D721Med (cell line): ENCODE measurements around the gene WRNIP1.

ENCODE experiments used
- DNase-seq: peaks from one replicate; pipeline ENCODE4 v3.0.0; 2011; ENCODE audit warnings: low spot score; ENCODE audit not compliant: insufficient read length
- FAIRE-seq: peaks from 2 replicates; lab custom pipeline; 2011; peaks lifted over from hg19 to GRCh38; lab: Jason Lieb, UNC
- CTCF ChIP-seq: IDR thresholded peaks from 2 replicates; pipeline ENCODE4 v1.5.1; 2012; ENCODE audit warnings: mild to moderate bottlenecking, control low read depth; ENCODE audit not compliant: insufficient read depth; ENCODE audit errors: missing control alignments

The WRNIP1 gene

GRCh38 chr6:2792330-2793110, 27.3 kb downstream of the WRNIP1 start:
- TF ChIP-seq CTCF: no peak
- DNase-seq: no peak
- FAIRE-seq: no peak

GRCh38 chr6:2793534-2794151, 28.4 kb downstream of the WRNIP1 start:
- TF ChIP-seq CTCF: no peak
- DNase-seq: no peak
- FAIRE-seq: no peak

- no peak for FAIRE-seq
- TF ChIP-seq CTCF: no peak
- DNase-seq: no peak
Measured at GRCh38 chr6:2794171-2794730, 29.1 kb downstream of the WRNIP1 start.

GRCh38 chr6:2795162-2795561, 30.0 kb downstream of the WRNIP1 start:
- DNase-seq (no peak), FAIRE-seq (no peak)
- TF ChIP-seq CTCF: no peak

- FAIRE-seq (no peak), DNase-seq (no peak)
- no peak for TF ChIP-seq CTCF
Measured at GRCh38 chr6:2795956-2796355, 30.8 kb downstream of the WRNIP1 start.

- FAIRE-seq (no peak), DNase-seq (no peak)
- TF ChIP-seq CTCF: no peak
Measured at GRCh38 chr6:2796861-2797260, 31.7 kb downstream of the WRNIP1 start.

- DNase-seq (no peak), FAIRE-seq (no peak)
- TF ChIP-seq CTCF: no peak
Measured at GRCh38 chr6:2797564-2798031, 32.4 kb downstream of the WRNIP1 start.
